Stimulated activated CD8-positive, alpha-beta memory T cell treated with anti-CD3 and anti-CD28 coated beads, Interleukin-15, amount 100 ng/mL, for 48 hours (primary cell): ENCODE data around the gene HOXA10.

Experiments used
- DNase-seq, 2 donors: peaks; one replicate each; pipeline ENCODE4 v3.0.0-alpha.2; 2020; ENCODE audit warnings: low read depth in 2 of 2

The HOXA10 gene

DNA sequence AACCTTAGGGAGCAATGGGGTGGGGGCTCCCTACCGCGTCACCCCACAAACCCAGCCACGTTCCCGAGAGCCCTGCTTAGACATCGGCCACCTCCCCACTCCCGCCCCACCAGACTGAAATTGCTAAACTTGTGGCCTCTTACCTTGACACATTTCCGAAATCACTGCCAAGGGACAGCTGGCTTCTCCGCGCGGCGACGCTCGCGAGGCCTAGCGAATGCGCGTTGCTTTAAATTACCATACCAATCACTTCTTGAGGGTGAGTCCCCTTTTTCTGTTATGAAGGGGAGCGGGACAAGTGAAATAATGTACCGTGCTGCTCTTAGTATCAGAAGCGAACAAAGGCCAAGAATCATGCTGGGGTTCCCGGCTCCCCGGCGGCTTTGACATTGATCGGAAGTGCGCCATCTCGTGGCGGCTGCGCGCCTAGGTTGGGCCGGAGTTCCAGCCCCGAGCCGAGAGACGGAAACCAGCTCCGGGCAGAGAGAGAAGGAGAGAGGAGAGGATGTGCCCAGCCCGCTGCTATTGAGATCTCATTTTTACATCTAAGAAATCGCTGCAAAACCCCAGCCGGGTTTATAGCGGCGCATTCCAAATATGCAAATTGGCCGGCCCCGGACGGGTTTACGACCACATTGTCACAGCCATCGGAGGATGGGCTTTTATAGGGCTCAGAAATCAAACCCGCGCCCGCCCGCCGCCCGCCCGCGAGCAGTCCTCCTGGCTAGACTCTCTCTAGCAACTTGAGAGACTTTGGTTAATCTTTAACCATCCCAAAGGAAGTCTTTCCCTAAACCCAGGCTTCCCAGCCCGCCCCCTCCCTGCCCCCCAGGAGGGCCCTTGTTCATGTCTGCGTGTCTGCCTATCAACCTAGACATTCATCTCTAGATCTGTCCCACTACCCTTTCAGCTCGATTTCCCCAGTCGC lies 5.6 kb upstream of the HOXA10 start:
- no peak for DNase-seq

GRCh38 chr7:27179030-27179429 lies 4.9 kb upstream of the HOXA10 start:
- no peak for DNase-seq

DNA sequence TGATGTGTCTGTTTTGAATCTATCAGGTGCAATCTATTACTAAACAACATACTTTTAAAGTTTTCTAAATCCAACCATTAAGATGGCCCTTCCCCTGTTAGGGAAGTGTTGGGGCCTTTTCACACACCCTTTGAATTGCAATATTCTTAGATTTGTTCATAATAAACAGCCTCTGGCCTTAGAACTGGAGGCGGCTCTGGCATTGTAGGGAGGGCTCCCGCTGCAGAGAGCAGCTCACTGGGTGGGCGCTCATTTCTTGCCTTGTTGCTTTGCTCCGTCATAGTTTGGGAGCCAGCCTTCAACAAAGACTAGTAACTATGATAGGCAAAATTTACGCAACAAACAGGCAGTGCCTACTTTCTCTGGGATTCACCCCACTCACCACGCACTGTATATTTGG lies 4.2 kb upstream of the HOXA10 start:
- no peak for DNase-seq

DNA sequence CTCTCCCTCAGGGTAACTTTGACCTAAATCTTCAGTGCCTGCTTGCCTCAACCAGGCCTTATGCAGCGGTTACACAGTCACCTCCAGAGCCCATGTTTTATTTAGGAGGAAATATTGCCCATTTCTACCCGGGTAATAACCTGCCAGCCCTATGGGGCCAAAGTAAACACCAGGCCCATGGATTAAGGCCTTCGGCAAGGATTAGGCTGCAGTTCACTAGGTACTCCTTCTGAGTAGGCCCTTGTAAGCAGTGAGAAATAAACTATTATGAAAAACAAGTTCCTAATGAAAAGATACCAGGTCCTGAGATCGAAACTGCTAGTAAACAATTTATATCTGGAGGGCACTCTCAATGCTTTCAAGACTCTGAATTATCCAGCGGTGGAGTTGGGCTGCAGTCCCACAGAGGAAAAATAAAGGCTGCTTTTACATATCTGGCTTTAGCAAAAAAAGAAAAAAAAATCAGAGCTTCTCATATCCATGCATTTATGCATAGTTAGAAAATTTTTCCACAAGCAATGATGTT lies 3.7 kb upstream of the HOXA10 start:
- DNase-seq = no peak

- no peak for DNase-seq
Observed at GRCh38 chr7:27176962-27177794, 3.1 kb upstream of the HOXA10 start.

- no peak for DNase-seq
Observed at GRCh38 chr7:27176524-27176845, 2.4 kb upstream of the HOXA10 start.

GRCh38 chr7:27175626-27176523 lies 1.8 kb upstream of the HOXA10 start:
- DNase-seq = no peak

- no peak for DNase-seq
Observed at GRCh38 chr7:27174874-27175625, 930 bp upstream of the HOXA10 start.

DNA sequence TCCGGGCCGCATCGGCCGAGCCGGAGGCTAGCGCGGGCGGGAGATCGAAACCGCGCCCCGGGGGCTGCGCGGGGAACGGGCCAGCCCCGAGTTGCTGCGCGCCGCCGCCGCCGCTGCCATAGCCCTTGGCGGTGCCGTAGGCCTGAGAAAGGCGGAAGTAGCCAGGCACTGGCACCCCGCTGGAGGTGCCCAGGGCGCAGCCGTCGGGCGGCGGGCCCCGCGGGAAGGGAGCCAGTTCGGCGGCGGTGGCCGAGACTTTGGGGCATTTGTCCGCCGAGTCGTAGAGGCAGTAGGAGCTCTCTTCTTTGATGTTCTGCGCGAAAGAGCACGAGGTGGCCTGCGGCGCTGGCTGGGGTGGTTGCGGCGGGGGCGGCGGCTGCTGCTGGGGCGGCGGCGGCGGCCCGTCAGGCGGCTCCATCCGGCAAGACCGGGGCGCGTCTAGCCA lies 587 bp downstream of the HOXA10 start:
- no peak for DNase-seq

DNA sequence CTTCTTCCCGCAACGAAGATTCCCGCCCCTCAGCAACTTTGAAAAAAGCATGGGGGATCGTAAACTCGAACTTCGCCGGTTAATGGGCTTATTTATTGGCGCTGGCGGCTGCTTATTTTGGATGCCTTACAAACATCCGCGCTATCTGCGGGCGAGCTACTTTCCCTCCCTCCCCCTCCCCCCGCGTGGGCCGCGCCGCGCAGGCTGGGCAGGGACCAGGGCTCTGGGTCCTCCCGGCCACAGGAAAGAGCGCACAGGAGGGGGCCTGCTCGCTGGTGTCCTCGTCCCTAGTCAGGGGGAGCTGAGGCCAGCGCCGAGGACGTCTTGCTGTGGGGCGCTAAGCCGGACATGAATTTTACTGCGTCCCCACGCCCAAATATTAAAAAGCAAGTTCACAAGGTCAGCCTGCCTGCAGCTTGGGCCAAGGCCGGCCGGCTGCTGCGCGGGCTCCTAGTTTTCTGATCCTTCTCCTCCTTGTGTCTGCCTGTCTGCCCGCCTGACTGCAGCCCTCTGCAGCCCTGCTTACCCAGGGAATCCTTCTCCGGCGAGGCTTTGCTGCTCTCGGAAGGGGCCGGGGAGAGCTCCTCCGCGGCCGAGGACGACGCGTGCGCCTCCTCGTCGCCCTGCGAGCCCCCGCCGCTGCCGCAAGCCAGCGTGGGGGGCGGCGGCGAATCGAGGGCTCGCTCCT lies 1.2 kb downstream of the HOXA10 start:
- no peak for DNase-seq

GRCh38 chr7:27172315-27172774 lies 1.8 kb downstream of the HOXA10 start:
- no peak for DNase-seq

- no peak for DNase-seq
Observed at GRCh38 chr7:27171637-27172314, 2.3 kb downstream of the HOXA10 start.

DNA sequence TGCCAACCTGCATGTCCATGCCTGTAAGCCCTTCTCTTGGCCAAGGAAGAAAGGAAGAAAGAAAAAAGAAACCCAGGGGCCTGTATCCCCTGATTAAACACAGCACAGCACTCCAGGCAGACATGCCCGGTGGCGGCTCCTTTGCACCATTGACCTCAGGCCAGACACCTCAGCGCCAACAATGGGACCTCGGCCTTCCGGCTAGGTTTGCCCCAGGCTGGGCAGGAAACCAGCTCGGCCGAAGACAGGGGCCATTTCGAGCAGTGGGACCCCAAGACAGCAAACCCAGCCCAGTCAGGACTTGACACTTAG lies 2.8 kb downstream of the HOXA10 start:
- DNase-seq = no peak

DNA sequence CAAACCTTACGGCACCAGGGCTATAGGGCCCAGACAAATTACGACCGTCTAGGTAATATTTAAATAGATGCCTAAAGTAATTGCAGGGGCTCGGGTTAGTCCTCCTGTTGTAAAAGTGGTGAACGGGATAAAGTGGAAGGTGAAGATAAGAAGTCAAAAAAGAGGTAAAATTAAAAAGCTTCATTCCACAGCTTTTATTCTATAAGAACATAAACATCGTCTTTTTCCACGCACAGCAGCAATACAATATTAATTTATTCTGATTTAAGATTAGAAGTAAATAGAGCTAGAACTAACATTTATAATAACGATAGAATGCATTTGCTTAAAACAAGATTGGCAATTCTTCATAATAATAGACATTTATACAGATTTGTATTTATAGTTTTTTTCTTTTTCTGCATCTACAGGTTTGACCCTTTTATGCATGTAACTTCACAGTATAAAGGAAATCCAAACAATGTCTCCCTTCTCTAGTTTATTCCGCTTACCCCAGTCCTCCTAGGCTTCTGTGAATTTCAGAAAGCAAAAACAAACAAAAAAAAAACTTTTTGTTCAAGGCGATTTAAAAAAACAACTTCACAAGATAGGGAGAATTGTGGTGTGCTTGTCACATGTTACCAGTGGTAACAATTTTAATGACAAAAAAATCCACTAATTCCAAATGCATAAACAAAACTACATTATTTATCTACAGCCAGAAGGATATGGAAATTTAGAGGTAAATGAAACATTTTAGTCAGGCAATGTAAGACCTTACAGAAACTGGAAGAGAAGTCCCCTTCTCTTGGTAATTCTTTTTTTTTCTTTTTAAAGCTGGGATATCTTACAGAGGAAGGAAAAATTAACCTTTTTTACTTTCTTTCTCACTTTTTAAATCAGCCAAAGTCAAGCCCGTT lies 3.4 kb downstream of the HOXA10 start:
- DNase-seq = no peak

DNA sequence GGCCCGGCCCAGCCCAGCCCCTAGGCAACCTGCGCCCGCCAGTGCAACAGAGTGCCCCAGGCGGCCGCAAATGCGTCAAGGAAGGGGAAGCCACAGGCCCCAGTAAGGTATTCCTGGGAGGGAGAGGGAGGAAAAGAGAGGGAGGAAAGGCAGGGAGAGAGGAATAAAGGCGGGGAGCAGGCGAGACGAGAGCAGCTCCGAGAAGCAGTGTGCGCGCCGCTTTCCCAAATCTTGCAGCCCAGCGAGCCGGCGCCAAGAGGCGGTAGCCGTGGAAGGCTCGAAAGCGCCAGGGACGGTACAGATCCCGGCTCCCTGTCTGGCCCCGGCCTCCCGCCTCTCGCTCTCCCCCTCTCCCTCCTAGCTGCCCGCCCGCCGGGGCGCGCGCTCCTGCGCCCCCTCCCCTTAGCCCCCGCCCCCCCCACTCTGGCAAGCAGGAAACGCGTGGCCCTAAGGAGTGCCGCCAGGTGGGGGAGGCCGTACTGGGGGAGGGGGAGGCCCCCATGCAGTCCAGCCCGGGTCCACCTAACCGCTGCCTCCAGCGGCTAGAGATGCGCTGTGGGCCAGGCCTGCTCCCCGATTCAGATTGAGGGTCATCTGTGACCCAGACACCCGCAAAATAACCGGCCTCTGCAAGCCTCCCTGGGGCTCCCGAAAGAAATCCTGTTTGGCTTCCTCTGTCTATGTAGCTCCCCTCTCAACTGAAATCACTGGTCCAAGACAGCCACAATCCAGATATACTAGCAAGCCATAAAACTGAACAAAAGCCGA lies 4.3 kb downstream of the HOXA10 start:
- DNase-seq = no peak

DNA sequence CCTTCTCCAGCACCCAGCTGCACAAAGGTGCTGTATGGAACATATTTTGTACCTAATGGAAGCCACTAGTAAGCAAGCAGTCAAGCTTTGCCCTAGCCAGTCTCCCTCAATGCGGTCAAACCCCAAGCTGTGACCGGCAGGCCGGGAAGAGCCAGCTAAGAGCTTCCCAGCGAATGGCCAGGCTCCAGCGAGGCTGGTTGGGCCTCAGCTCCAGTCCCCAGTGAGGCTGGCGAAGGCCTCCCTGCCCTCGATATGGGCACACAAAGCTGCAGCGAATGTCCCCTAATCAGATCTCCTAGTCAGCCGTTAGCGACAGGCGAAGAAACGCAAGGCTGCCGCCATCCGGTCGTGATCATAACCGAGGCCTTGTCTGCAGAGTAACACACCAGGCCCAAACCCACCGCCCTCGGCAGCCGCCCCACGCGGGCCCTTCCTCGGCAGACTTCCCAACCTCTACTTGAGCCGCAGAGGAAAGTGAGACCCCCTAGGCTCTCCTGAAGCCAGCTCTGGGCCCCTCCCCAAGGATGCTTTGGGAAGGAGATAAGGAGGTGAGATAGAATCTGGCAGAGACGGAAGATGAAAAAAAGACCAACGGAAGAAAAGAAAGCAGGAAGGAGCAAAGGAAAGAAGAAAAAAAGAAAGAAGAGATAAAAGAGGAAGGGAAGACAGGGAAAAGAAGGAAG lies 5.7 kb downstream of the HOXA10 start:
- no peak for DNase-seq

GRCh38 chr7:27167916-27168264 lies 6.2 kb downstream of the HOXA10 start:
- no peak for DNase-seq
